Measurements from ENCODE around the gene MDM1.

- TF ChIP-seq ZNF790 (CRISPR knock-in tag; IDR thresholded peaks at IDR 0.05; ENCODE audit: borderline replicate concordance) = no peak
- no peak for TF ChIP-seq ZNF484 (CRISPR knock-in tag; IDR thresholded peaks at IDR 0.05; ENCODE audit: borderline replicate concordance, low read depth)
- no peak for TF ChIP-seq MYC (CRISPR knock-in tag; IDR thresholded peaks at IDR 0.05; ENCODE audit: borderline replicate concordance)
- no peak for TF ChIP-seq ARID5B (CRISPR knock-in tag; IDR thresholded peaks at IDR 0.05)
- no peak for TF ChIP-seq ZNF782 (CRISPR knock-in tag; IDR thresholded peaks at IDR 0.05; ENCODE audit: borderline replicate concordance)
- TF ChIP-seq, protein P1, sequence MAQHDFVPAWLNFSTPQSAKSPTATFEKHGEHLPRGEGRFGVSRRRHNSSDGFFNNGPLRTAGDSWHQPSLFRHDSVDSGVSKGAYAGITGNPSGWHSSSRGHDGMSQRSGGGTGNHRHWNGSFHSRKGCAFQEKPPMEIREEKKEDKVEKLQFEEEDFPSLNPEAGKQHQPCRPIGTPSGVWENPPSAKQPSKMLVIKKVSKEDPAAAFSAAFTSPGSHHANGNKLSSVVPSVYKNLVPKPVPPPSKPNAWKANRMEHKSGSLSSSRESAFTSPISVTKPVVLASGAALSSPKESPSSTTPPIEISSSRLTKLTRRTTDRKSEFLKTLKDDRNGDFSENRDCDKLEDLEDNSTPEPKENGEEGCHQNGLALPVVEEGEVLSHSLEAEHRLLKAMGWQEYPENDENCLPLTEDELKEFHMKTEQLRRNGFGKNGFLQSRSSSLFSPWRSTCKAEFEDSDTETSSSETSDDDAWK (CRISPR knock-in tag; IDR thresholded peaks at IDR 0.05) = no peak
Observed at GRCh38 chr12:68252077-68252476, 80.1 kb downstream of the MDM1 start.
